OCI-M2 (cell line): Measurements from ENCODE around the gene MICAL1.

ENCODE experiments used
- DNase-seq: peaks from one replicate; lab custom pipeline; 2025; ENCODE audit not compliant: unreplicated experiment; lab: John Stamatoyannopoulos, UW

The MICAL1 gene

GRCh38 chr6:109455437-109456110 lies at the start of gene MICAL1:
TSS of gene MICAL1 (minus strand) at chr6:109455772. CDS start at chr6:109454196, 1,576 bp downstream.
- DNase-seq = no peak

- no peak for DNase-seq
Observed at GRCh38 chr6:109503327-109504224, 48.0 kb upstream of the MICAL1 start.

- DNase-seq = no peak
Observed at GRCh38 chr6:109498936-109499335, 43.4 kb upstream of the MICAL1 start.

- no peak for DNase-seq
Observed at GRCh38 chr6:109498052-109498451, 42.5 kb upstream of the MICAL1 start.

GRCh38 chr6:109496036-109496772 lies 40.6 kb upstream of the MICAL1 start:
- DNase-seq = no peak

GRCh38 chr6:109493865-109494264 lies 38.3 kb upstream of the MICAL1 start:
- no peak for DNase-seq

- DNase-seq = no peak
Observed at GRCh38 chr6:109491207-109491938, 35.8 kb upstream of the MICAL1 start.

GRCh38 chr6:109490713-109491112 lies 35.1 kb upstream of the MICAL1 start:
- no peak for DNase-seq

- DNase-seq = no peak
Observed at GRCh38 chr6:109488001-109488400, 32.4 kb upstream of the MICAL1 start.

- DNase-seq = no peak
Observed at GRCh38 chr6:109486068-109486467, 30.5 kb upstream of the MICAL1 start.

- no peak for DNase-seq
Observed at GRCh38 chr6:109485266-109485935, 29.8 kb upstream of the MICAL1 start.

- no peak for DNase-seq
Observed at GRCh38 chr6:109484122-109484521, 28.6 kb upstream of the MICAL1 start.

- no peak for DNase-seq
Observed at GRCh38 chr6:109483735-109484057, 28.1 kb upstream of the MICAL1 start.

- peak; percentile 37 for DNase-seq
Observed at GRCh38 chr6:109482905-109483734, 27.5 kb upstream of the MICAL1 start, which contains the start of gene ZBTB24. TSS of gene ZBTB24 (minus strand) at chr6:109483219. CDS start at chr6:109482026, 1,193 bp downstream.

- no peak for DNase-seq
Observed at GRCh38 chr6:109480993-109481480, 25.5 kb upstream of the MICAL1 start.

GRCh38 chr6:109478841-109479624 lies 23.5 kb upstream of the MICAL1 start:
- DNase-seq = no peak

GRCh38 chr6:109478222-109478805 lies 22.7 kb upstream of the MICAL1 start:
- DNase-seq = no peak

GRCh38 chr6:109477725-109478124 lies 22.2 kb upstream of the MICAL1 start:
- no peak for DNase-seq
